Stimulated activated naive CD4-positive, alpha-beta T cell treated with Interleukin-2 at 50 U/mL for 16 hours (primary cell): ENCODE measurements around the gene HNRNPM.
"Not testable (repeated sequence)": the region's sequence is repeated elsewhere in the genome, so short reads cannot be mapped to it uniquely, and the experiment has no call there.

Experiments used
- DNase-seq: peaks from one replicate; lab custom pipeline; 2025; lab: John Stamatoyannopoulos, UW

HNRNPM gene

GRCh38 chr19:8426283-8426682 lies 18.5 kb upstream of the HNRNPM start:
- DNase-seq = no peak

DNA sequence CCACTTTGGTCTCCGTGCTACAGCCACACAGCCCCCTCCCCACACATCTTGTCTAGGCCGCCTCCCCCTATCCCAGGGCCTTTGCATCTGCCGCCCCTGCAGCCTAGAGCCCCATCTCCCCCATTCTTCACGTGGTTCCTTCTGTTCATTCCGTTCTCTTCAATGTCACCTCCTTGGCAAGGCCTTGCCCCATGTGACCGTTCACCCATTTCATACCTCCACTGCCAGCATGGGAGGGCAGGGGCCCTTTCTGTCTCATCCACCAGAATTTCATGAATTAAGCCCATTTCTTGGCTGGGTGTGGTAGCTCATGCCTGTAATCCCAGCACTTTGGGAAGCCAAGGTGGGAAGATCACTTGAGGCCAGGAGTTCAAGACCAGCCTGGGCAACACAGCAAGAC lies 15.7 kb upstream of the HNRNPM start:
- no peak for DNase-seq

DNA sequence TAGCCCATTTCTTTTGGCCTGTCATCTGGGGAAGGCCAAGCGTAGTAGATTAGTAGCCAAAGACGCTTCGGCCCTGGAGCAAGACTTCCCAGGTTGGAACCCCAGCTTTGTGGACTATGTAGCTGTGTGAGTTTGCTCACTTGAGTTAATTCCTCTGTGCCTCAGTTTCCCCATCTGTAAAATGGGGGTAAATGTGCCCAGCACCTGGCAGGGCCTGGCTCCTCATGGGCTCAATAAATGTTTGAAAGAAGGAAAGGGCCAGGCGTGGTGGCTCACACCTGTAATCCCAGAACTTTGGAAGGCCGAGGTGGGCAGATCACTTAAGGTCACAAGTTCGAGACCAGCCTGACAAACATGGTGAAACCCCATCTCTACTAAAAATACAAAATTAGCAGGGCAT lies 14.9 kb upstream of the HNRNPM start:
- no peak for DNase-seq

- no peak for DNase-seq
These were observed 14.1 kb upstream of the HNRNPM start for GRCh38 chr19:8430650-8431049.

- DNase-seq = no peak
These were observed 6.5 kb upstream of the HNRNPM start for GRCh38 chr19:8438236-8438635.

DNA sequence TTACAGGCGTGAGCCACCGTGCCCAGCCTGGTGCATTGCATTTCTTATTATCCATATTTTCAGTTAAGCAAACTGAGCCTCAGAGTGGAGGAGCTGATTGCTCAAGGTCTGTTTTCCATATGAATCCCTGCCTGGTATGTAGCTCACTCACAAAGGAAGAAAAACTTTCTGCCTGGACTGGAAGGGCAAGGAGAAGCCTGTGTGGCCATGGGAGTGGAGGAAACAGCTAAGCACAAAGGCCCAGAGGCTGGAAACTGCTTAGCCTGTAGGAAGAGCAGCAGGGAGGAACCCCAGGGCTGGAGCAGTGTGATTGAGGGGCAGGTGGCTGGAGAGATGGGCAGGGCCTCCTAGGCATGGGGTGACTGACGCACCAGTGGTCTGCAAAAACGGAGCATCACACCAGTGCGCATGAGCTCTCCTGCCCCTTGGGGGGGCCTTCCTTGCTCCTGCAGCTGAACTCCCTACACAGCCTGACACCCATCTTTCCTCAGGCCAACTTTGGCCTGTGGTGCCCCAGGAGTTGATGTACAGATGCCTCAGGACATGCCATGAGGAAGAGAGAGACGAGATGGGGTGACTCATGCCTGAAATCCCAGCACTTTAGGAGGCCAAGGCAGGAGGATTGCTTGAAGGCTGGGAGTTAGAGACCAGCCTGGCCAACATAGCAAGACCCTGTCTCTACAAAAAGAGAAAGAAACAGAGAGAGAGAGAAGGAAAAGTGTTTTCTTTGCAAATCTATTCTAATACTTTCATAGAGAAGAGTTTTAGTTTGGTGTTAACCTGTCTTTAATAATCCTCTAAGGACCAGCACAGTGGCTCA lies 2.8 kb upstream of the HNRNPM start:
- DNase-seq = no peak

GRCh38 chr19:8444140-8444676 lies 567 bp upstream of the HNRNPM start:
- DNase-seq = not testable (repeated sequence)

DNA sequence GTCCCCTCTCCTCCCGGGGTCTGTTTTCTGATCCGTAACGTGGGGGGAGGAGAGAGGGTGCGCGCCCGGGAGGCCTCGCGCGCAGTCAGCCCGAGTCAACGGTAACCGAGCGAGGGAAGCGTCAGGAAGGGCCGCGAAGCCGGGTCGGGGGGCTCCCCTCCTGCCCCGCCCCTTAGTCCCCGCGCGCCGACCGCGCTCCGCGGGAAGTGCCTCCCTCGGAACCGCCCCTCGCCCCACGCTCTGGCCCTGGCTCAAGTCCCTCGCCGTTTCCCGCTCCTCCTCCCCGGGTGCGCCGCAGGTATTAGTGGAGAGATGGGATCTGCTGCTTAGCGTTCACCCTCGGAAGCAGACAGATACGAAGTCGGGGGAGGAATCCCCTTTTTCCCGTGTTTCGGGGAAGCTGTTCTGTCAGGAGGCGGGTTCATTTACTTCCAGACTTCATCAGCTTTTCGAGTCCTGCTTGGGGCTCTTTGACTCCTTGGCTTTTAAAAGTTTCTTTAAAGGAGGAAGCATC lies 770 bp downstream of the HNRNPM start:
- peak; percentile 23 for DNase-seq

- DNase-seq = no peak
These were observed 1.4 kb downstream of the HNRNPM start for GRCh38 chr19:8446061-8446709.

- DNase-seq = no peak
These were observed 5.1 kb downstream of the HNRNPM start for GRCh38 chr19:8449830-8450229.

DNA sequence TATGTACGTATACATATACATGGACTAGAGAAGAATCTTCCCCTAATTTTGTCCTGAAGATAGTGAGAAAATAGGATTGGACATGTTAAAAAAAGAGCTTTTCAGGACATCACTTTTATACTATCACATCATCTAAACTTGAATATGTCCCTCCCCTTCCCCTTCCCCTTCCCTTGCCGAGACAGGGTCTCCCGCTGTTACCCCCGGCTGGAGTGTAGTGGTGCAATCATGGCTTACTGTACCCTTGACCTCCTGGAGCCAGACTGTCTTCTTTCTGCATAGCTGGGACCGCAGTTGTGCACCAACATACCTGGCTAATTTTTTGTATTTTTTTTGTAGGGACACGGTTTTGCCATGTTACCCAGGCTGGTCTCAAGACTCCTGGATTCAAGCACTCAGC lies 6.6 kb downstream of the HNRNPM start:
- DNase-seq = no peak

GRCh38 chr19:8451885-8452284 lies 7.1 kb downstream of the HNRNPM start:
- no peak for DNase-seq

DNA sequence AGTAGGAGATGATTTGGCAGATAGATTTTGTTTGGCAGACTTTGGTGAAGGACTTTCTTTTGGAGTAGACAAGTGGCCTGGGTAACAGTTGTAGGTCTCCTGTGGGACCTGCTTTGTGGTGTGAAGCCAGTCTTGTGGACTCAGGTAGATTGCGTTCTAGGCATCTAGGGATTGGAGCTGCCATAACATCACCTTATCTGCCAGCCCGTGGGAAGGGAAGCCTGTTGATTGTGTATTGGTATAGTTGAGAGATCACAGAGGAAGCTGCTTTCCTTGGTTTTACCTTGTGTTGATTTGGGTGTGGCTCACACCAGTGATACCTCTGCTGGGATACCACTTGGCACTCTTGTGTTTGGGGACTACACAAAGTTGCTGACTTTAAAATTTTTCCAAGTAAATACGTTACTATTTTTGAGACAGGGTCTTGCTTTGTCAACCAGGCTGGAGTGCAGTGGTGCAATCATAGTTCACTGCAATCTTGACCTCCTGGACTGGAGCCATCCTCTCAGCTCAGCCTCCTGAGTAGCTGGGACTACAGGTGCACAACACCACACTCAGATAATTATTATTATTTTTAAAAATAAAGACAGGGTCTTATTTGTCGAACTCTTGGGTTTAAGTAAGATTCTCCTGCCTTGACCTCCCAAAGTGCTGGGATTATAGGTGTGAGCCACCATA lies 7.8 kb downstream of the HNRNPM start:
- no peak for DNase-seq

DNA sequence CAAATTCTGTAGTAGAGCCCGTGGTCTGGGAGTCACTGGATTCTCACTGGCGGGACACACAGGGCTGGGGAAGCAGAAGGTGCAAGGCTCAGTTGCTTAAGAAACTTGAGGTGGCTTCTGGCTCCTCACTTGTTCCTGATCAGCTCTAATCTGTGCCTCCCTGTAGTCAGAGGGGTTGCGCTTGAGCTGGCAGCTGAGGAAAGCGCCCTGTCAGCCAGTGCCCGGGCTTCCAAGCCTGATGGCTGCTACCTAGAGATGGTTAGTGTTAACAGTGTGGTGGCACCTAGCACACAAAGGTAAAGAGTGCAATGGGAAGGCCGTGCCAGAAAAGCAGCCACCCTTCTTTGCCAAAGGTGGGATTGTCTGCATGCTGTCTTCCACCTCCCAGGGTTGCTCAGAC lies 8.8 kb downstream of the HNRNPM start:
- DNase-seq = no peak

DNA sequence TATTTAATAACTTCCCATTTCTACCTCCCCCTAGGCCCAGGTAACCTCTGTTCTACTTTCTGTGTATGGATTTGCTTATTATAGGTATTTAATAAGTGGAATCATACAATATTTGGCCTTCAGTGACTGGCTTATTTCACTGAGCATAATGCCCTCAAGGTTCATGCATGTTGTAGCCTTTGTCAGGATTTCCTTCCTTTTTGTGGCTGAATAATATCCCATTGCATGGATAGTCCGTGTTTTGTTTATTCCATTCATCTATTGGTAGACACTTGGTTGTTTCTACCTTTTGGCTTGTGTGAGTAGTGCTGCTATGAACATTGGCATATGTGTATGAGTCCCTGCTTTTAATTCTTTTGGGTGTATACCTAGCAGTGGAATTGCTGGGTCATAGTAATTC lies 9.4 kb downstream of the HNRNPM start:
- no peak for DNase-seq

- no peak for DNase-seq
These were observed 10.2 kb downstream of the HNRNPM start for GRCh38 chr19:8455018-8455417.

DNA sequence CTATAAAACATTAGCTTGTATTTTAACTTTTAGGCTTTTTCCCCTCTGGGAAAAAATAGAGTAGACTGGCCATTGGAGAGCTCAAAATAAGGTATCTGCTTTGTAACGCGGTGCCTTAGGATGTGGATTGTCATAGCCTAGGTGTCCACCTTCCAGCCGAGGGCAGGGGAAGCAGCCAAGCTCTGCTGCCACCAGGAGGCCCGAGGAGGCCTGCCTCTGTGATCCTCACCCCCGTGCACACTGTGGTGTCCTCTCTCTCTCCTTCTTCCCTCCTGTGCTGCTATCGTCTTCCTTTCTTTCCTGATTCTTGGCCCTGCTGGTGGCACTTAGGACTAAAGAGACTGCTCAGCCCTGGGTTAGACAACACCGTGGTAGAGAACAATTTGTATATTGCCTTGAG lies 11.3 kb downstream of the HNRNPM start:
- DNase-seq = no peak

GRCh38 chr19:8457209-8457608 lies 12.4 kb downstream of the HNRNPM start:
- DNase-seq = no peak

DNA sequence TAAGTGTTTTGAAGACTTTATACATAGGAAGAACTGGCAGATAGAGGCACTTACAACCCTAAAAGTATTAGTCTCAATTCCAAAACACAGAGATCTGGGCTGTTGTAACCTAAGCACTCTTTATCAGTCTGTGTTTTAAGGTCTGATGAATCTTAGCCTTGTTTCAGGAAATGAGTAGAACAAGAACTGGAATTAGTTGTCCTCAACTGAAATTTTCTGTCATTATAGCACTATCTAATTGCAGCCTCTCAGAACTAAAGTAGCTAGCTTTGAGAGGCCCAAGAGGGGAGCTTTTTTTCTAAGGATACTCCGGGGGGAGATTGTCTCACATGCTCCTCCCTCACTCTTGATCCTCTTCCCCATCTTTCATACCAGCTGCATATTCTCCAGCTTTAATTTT lies 13.1 kb downstream of the HNRNPM start:
- DNase-seq = no peak

DNA sequence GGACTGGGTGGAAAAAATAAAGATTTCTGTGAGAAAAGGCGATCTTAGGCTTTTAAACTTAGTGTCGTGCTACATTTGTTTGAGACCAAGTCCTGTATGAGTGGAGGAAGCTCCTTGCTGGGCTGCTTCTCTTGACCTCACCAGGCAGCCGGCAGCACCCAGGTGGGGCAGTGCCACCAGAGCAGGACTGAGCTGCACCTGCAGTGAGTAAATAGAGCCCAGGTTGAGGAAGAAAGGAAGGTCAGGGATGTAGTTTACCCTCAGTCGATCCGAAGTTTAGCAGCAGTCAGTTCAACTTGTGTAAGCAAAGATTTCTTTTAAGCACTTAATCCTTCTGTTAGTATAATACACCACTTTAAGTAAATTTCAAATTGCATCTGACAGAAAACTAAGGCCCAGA lies 13.6 kb downstream of the HNRNPM start:
- DNase-seq = no peak

DNA sequence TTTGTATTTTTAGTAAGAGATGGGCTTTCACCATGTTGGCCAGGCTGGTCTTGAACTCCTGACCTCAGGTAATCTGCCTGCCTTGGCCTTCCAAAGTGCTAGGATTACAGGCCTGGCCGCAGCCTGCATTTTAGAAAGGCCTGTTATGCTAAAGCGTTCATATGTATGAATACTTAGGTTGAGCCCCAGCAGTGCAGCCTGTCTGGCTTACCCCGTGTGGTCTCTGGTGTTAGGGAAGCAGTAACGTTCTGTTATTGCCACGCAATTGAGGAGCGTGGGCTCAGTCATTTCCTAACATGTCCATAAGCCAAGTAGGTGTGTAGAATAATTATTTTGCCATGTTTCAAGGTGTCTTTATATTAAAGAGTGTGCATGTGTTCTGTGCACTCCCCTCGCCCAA lies 14.3 kb downstream of the HNRNPM start:
- no peak for DNase-seq

GRCh38 chr19:8459520-8460270 lies 14.9 kb downstream of the HNRNPM start:
- DNase-seq = no peak
